ENCODE results near the gene NSFL1C. TPM values are rescaled to one million over a fixed set of nuclear protein-coding genes. Genes with fewer than 3 reads are reported as not detected.
A peak's percentile ranks its signal among the peaks of the same experiment; 100 is the strongest.

NSFL1C gene
- total and polyA plus RNA-seq, 2 experiments from 2014 or later, result 48.9 to 92.2 TPM

DNA sequence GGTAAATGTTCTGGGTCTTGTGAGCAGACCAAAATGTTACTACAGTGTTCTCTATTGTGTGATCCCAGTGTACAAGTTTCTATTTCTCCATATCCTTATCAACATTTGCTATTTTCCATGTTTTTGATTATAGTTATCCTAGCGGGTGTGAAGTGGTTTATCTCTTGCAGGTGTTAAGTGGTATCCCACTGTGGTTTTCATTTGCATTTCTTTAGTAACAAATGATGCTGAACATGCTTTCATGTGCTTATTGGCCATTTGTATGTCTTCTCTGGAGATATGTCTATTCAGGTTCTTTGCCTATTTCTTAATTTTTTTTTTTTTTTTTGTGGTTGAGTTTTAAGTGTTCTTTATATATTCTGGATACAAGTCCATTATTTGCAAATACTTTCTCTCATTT is 35.5 kb downstream of the NSFL1C start:
- peaks cover 36% of the 10 kb centered on the region for H3K36me3 Mint-ChIP-seq (ENCODE audit: low read depth)
- H3K27me3 Mint-ChIP-seq (ENCODE audit: insufficient read depth, low read depth, poor library complexity), result peaks cover 10% of the 10 kb centered on the region
- Histone ChIP-seq H3K36me3 (ENCODE audit: insufficient read depth) (no peaks in the 10 kb centered on the region; the same call in 1 of the 2 replicates), H3K4me3 (no peak overlapping the region), H4K20me1 (replicated peaks; ENCODE audit: insufficient read depth) (no peaks in the 10 kb centered on the region), H3K4me1 (ENCODE audit: insufficient read depth) (peaks cover 31% of the 10 kb centered on the region), H3K27ac (ENCODE audit: low read depth) (no peak overlapping the region), H2AFZ (no peak overlapping the region), H3K79me2 (replicated peaks; ENCODE audit: insufficient read depth) (no peaks in the 10 kb centered on the region), H3K27me3 (ENCODE audit: insufficient read depth) (no peaks in the 10 kb centered on the region), H3F3A (replicated peaks; ENCODE audit: low read depth) (peaks cover 3% of the 10 kb centered on the region; the same call in 1 of the 2 replicates), H3K4me2 (peak overlapping the region; percentile 15; the same call in 1 of the 2 replicates), H3K9me2 (ENCODE audit: insufficient read depth) (peaks cover 4% of the 10 kb centered on the region; the same call in 1 of the 2 replicates)
- H3K4me3 Mint-ChIP-seq, result peak overlapping the region; percentile 21; the same call in 1 of the 3 replicates
- H3K27ac Mint-ChIP-seq, result no peak overlapping the region
- TF ChIP-seq POLR2AphosphoS5 (IDR thresholded peaks at IDR 0.05; ENCODE audit: low read depth), result no peak
- TF ChIP-seq NANOG (IDR thresholded peaks at IDR 0.05; ENCODE audit: borderline replicate concordance), result peak; percentile 10; the same call in 1 of the 2 replicates
- H3K4me1 Mint-ChIP-seq, result peaks cover 39% of the 10 kb centered on the region
- ATAC-seq, result no peak
- no peak for DNase-seq (ENCODE audit: low spot score)
- peaks cover 43% of the 10 kb centered on the region for H3K9me3 Mint-ChIP-seq

DNA sequence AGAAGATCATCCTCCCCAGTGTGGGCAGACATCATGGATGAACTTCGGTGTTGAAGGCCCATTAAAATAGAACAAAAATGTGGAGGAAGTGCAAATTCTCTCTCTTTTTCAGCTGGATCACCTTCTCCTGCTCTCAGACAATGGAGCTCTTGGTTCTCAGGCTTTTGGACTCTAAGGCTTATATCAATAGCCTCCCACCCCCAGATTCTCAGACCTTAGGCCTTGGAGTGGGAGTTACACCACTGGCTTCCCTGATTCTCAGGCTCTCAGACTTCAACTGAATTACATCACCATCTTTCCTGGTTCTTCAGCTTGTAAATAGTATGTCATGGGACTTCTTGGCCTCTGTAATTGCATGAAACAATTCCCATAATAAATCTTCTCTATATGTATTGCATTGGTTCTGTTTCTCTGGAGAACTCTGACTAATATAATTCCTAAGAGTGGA is 36.6 kb downstream of the NSFL1C start:
- Histone ChIP-seq H3K9me2 (ENCODE audit: insufficient read depth) (peaks cover 4% of the 10 kb centered on the region; the same call in 1 of the 2 replicates), H4K20me1 (replicated peaks; ENCODE audit: insufficient read depth) (no peaks in the 10 kb centered on the region), H3K4me2 (no peak overlapping the region), H3F3A (replicated peaks; ENCODE audit: low read depth) (peaks cover 3% of the 10 kb centered on the region; the same call in 1 of the 2 replicates), H3K79me2 (replicated peaks; ENCODE audit: insufficient read depth) (no peaks in the 10 kb centered on the region), H3K27me3 (ENCODE audit: insufficient read depth) (no peaks in the 10 kb centered on the region), H3K36me3 (ENCODE audit: insufficient read depth) (no peaks in the 10 kb centered on the region; the same call in 1 of the 2 replicates), H2AFZ (no peak overlapping the region), H3K27ac (ENCODE audit: low read depth) (no peak overlapping the region), H3K4me1 (ENCODE audit: insufficient read depth) (peaks cover 31% of the 10 kb centered on the region), H3K4me3 (no peak overlapping the region)
- peaks cover 43% of the 10 kb centered on the region for H3K9me3 Mint-ChIP-seq
- H3K27ac Mint-ChIP-seq, result no peak overlapping the region
- peaks cover 44% of the 10 kb centered on the region for H3K4me1 Mint-ChIP-seq
- peaks cover 34% of the 10 kb centered on the region for H3K36me3 Mint-ChIP-seq (ENCODE audit: low read depth)
- peaks cover 10% of the 10 kb centered on the region for H3K27me3 Mint-ChIP-seq (ENCODE audit: insufficient read depth, low read depth, poor library complexity)
- no peak for ATAC-seq
- H3K4me3 Mint-ChIP-seq, result no peak overlapping the region
- TF ChIP-seq POLR2AphosphoS5 (IDR thresholded peaks at IDR 0.05; ENCODE audit: low read depth), result no peak
- TF ChIP-seq CREB1 (CRISPR knock-in tag; IDR thresholded peaks at IDR 0.05; ENCODE audit: low read depth), result no peak
- TF ChIP-seq, protein P1, sequence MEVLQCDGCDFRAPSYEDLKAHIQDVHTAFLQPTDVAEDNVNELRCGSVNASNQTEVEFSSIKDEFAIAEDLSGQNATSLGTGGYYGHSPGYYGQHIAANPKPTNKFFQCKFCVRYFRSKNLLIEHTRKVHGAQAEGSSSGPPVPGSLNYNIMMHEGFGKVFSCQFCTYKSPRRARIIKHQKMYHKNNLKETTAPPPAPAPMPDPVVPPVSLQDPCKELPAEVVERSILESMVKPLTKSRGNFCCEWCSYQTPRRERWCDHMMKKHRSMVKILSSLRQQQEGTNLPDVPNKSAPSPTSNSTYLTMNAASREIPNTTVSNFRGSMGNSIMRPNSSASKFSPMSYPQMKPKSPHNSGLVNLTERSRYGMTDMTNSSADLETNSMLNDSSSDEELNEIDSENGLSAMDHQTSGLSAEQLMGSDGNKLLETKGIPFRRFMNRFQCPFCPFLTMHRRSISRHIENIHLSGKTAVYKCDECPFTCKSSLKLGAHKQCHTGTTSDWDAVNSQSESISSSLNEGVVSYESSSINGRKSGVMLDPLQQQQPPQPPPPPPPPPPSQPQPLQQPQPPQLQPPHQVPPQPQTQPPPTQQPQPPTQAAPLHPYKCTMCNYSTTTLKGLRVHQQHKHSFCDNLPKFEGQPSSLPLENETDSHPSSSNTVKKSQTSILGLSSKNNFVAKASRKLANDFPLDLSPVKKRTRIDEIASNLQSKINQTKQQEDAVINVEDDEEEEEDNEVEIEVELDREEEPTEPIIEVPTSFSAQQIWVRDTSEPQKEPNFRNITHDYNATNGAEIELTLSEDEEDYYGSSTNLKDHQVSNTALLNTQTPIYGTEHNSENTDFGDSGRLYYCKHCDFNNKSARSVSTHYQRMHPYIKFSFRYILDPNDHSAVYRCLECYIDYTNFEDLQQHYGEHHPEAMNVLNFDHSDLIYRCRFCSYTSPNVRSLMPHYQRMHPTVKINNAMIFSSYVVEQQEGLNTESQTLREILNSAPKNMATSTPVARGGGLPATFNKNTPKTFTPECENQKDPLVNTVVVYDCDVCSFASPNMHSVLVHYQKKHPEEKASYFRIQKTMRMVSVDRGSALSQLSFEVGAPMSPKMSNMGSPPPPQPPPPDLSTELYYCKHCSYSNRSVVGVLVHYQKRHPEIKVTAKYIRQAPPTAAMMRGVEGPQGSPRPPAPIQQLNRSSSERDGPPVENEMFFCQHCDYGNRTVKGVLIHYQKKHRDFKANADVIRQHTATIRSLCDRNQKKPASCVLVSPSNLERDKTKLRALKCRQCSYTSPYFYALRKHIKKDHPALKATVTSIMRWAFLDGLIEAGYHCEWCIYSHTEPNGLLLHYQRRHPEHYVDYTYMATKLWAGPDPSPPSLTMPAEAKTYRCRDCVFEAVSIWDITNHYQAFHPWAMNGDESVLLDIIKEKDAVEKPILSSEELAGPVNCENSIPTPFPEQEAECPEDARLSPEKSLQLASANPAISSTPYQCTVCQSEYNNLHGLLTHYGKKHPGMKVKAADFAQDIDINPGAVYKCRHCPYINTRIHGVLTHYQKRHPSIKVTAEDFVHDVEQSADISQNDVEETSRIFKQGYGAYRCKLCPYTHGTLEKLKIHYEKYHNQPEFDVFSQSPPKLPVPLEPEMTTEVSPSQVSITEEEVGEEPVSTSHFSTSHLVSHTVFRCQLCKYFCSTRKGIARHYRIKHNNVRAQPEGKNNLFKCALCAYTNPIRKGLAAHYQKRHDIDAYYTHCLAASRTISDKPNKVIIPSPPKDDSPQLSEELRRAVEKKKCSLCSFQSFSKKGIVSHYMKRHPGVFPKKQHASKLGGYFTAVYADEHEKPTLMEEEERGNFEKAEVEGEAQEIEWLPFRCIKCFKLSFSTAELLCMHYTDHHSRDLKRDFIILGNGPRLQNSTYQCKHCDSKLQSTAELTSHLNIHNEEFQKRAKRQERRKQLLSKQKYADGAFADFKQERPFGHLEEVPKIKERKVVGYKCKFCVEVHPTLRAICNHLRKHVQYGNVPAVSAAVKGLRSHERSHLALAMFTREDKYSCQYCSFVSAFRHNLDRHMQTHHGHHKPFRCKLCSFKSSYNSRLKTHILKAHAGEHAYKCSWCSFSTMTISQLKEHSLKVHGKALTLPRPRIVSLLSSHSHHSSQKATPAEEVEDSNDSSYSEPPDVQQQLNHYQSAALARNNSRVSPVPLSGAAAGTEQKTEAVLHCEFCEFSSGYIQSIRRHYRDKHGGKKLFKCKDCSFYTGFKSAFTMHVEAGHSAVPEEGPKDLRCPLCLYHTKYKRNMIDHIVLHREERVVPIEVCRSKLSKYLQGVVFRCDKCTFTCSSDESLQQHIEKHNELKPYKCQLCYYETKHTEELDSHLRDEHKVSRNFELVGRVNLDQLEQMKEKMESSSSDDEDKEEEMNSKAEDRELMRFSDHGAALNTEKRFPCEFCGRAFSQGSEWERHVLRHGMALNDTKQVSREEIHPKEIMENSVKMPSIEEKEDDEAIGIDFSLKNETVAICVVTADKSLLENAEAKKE (CRISPR knock-in tag; IDR thresholded peaks at IDR 0.05), result no peak
- no peak for TF ChIP-seq EZH2phosphoT487 (IDR thresholded peaks at IDR 0.05; ENCODE audit: unreplicated experiment)
- TF ChIP-seq, protein P2, sequence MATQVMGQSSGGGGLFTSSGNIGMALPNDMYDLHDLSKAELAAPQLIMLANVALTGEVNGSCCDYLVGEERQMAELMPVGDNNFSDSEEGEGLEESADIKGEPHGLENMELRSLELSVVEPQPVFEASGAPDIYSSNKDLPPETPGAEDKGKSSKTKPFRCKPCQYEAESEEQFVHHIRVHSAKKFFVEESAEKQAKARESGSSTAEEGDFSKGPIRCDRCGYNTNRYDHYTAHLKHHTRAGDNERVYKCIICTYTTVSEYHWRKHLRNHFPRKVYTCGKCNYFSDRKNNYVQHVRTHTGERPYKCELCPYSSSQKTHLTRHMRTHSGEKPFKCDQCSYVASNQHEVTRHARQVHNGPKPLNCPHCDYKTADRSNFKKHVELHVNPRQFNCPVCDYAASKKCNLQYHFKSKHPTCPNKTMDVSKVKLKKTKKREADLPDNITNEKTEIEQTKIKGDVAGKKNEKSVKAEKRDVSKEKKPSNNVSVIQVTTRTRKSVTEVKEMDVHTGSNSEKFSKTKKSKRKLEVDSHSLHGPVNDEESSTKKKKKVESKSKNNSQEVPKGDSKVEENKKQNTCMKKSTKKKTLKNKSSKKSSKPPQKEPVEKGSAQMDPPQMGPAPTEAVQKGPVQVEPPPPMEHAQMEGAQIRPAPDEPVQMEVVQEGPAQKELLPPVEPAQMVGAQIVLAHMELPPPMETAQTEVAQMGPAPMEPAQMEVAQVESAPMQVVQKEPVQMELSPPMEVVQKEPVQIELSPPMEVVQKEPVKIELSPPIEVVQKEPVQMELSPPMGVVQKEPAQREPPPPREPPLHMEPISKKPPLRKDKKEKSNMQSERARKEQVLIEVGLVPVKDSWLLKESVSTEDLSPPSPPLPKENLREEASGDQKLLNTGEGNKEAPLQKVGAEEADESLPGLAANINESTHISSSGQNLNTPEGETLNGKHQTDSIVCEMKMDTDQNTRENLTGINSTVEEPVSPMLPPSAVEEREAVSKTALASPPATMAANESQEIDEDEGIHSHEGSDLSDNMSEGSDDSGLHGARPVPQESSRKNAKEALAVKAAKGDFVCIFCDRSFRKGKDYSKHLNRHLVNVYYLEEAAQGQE (IDR thresholded peaks at IDR 0.05; ENCODE audit: unreplicated experiment), result no peak
- TF ChIP-seq NANOG (IDR thresholded peaks at IDR 0.05; ENCODE audit: borderline replicate concordance), result no peak
- no peak for DNase-seq (ENCODE audit: low spot score)
